Activated T-cell treated with anti-CD3 and anti-CD28 coated beads for 4 hours (primary cell): ENCODE data around the gene CSN2.
"Not testable (repeated sequence)": the region's sequence is repeated elsewhere in the genome, so short reads cannot be mapped to it uniquely, and the experiment has no call there.

Source experiments
- DNase-seq: peaks from one replicate; pipeline ENCODE4 v3.0.0-alpha.2; 2020

Gene CSN2

GRCh38 chr4:69965628-69966027 lies at the start of gene CSN2:
Gene CSN2 (minus strand): TSS chr4:69965728. CDS start chr4:69960995, 4,733 bp downstream.
- DNase-seq: no peak

- no peak for DNase-seq
Measured at GRCh38 chr4:70008771-70009170, 43.2 kb upstream of the CSN2 start.

- no peak for DNase-seq
Measured at GRCh38 chr4:70002507-70002906, 37.0 kb upstream of the CSN2 start.

- DNase-seq: no peak
Measured at GRCh38 chr4:70000711-70001110, 35.2 kb upstream of the CSN2 start.

GRCh38 chr4:69999420-69999819 lies 33.9 kb upstream of the CSN2 start:
- DNase-seq: no peak

- DNase-seq: no peak
Measured at GRCh38 chr4:69995526-69996016, 30.0 kb upstream of the CSN2 start, which contains the start of gene STATH. Gene STATH (plus strand): TSS chr4:69995966. CDS start chr4:69998438, 2,472 bp downstream.

- no peak for DNase-seq
Measured at GRCh38 chr4:69994782-69995181, 29.3 kb upstream of the CSN2 start.

GRCh38 chr4:69991016-69991415 lies 25.5 kb upstream of the CSN2 start:
- DNase-seq: no peak

GRCh38 chr4:69986663-69987062 lies 21.1 kb upstream of the CSN2 start:
- no peak for DNase-seq

GRCh38 chr4:69984030-69984443 lies 18.5 kb upstream of the CSN2 start:
- no peak for DNase-seq

- no peak for DNase-seq
Measured at GRCh38 chr4:69977582-69977981, 12.1 kb upstream of the CSN2 start.

GRCh38 chr4:69974631-69975030 lies 9.1 kb upstream of the CSN2 start:
- no peak for DNase-seq

- DNase-seq: no peak
Measured at GRCh38 chr4:69970071-69970470, 4.5 kb upstream of the CSN2 start.

GRCh38 chr4:69957209-69957608 lies 8.3 kb downstream of the CSN2 start:
- DNase-seq: no peak

- no peak for DNase-seq
Measured at GRCh38 chr4:69951602-69952001, 13.9 kb downstream of the CSN2 start.

- DNase-seq: no peak
Measured at GRCh38 chr4:69936566-69936965, 29.0 kb downstream of the CSN2 start.

- no peak for DNase-seq
Measured at GRCh38 chr4:69934150-69934549, 31.4 kb downstream of the CSN2 start.

- DNase-seq: no peak
Measured at GRCh38 chr4:69930768-69931167, 34.8 kb downstream of the CSN2 start, which contains the start of gene CSN1S1. Gene CSN1S1 (plus strand): TSS chr4:69931068. CDS start chr4:69932556, 1,488 bp downstream.

GRCh38 chr4:69923782-69924410 lies 41.6 kb downstream of the CSN2 start:
- DNase-seq: not testable (repeated sequence)

- no peak for DNase-seq
Measured at GRCh38 chr4:69920874-69921273, 44.7 kb downstream of the CSN2 start.

GRCh38 chr4:69910016-69910782 lies 55.3 kb downstream of the CSN2 start:
- DNase-seq: no peak

- no peak for DNase-seq
Measured at GRCh38 chr4:69909195-69909594, 56.3 kb downstream of the CSN2 start.

- DNase-seq: no peak
Measured at GRCh38 chr4:69907151-69907550, 58.4 kb downstream of the CSN2 start.
